ENCODE results near the gene LUC7L. TPM values are rescaled to one million over a fixed set of nuclear protein-coding genes. Genes with fewer than 3 reads are reported as not detected.

The LUC7L gene
- total RNA-seq, 1 donor from 2014 or later: 203 TPM

DNA sequence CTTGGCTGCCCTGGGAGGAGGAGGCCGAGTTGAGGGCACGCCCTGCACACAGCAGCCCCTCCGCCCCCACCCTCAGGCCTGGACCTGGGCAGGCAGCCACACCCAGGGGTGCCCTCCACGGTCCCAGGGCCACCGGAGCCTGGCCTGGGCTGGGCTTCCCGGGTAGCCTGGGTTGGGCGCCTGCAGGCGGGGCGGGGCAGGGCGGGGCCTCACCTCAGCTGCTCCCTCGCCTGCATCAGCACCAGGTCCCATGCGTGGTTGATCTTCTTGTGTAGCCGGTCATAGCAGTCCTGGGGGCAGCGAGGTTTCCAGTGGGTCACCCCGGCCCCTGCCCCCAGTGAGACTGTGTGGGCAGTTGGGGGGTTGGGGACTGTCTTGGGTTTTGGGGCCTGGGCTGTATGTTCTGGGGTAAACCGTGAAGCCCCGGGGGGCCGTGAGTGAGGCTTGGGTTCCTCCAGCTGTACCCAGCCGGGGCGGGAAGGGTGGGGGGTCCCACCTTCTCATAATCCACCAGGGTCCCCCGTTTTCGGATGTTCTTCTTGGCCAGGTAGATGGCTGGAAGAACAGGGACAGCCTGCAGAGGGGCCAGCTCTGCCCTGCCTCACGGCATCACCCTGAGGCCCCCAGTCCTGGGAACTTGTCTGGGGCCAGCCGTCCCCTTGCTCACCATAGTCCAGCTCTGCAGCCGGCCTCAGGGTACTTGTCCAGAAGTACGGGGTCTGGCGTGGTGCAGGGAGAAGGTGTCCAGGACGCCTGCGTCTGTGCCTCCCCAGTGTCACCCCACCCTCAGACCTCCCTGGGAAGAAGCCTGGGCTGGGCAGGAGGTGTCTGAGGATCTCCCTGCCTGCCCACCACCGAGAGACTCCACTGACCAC, 44.5 kb upstream of the LUC7L start:
- no peaks in the 10 kb centered on the region for H3K36me3 Mint-ChIP-seq
- peak overlapping the region; percentile 20 for H3K4me3 Mint-ChIP-seq
- no peak overlapping the region for H3K27ac Mint-ChIP-seq
- no peaks in the 10 kb centered on the region for H3K4me1 Mint-ChIP-seq
- peaks cover 43% of the 10 kb centered on the region for H3K27me3 Mint-ChIP-seq (ENCODE audit: low read depth)
- TF ChIP-seq, protein P1, sequence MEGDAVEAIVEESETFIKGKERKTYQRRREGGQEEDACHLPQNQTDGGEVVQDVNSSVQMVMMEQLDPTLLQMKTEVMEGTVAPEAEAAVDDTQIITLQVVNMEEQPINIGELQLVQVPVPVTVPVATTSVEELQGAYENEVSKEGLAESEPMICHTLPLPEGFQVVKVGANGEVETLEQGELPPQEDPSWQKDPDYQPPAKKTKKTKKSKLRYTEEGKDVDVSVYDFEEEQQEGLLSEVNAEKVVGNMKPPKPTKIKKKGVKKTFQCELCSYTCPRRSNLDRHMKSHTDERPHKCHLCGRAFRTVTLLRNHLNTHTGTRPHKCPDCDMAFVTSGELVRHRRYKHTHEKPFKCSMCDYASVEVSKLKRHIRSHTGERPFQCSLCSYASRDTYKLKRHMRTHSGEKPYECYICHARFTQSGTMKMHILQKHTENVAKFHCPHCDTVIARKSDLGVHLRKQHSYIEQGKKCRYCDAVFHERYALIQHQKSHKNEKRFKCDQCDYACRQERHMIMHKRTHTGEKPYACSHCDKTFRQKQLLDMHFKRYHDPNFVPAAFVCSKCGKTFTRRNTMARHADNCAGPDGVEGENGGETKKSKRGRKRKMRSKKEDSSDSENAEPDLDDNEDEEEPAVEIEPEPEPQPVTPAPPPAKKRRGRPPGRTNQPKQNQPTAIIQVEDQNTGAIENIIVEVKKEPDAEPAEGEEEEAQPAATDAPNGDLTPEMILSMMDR (IDR thresholded peaks at IDR 0.05; ENCODE audit: unreplicated experiment): no peak
- peak in 1 of 2 experiments; percentile 17 for DNase-seq (ENCODE audit: low spot score in 2 of 2, unreplicated experiment in 2 of 2)
- H3K9me3 Mint-ChIP-seq: no peaks in the 10 kb centered on the region

DNA sequence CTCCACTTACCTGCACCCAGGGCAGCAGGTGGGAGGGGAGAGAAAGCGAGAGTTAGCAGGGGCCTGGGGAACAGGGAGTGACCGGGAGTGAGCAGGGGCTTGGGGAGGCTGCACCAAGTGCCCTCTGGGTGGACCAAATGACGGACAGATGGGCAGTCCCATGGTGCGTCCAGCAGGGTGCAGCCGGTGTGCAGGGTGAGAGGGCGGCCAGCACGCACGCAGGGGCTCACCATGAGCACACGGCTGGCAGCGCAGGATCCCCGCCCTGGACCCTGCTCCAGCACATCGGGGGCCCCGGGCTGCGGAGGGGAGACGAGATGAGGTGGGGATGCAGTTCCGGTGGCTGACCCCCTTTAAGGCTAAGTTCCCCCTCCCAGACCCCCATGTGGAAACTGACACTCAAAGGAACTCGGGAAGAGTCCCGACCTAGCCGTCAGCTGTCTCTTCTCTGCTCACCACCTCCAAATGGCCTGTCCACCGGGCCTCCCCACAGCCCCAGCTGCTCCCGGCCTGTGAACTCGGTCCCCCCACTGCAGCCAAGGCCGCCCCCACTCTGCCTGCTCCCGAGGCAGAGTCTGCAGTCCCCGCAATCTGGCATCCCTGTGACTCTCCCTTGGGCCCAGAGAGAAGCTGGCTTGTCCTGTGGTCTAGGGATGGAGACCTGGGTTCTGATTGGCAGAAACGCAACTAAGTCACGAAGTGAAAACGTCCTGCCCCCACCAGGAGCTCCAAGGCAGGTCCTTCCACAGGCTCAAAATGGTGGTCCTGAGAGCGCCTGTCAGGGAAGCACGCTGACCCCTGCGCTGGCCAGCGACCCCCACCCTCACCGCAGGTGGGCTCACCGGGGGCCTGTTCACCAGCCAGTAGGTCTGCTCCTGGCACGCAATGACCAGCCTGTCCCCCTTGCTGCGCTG, 43.6 kb upstream of the LUC7L start:
- peak in 1 of 2 experiments; percentile 19 for DNase-seq (ENCODE audit: low spot score in 2 of 2, unreplicated experiment in 2 of 2)
- Mint-ChIP-seq H3K4me1 (peaks cover 2% of the 10 kb centered on the region), H3K27me3 (ENCODE audit: low read depth) (peaks cover 37% of the 10 kb centered on the region), H3K9me3 (no peaks in the 10 kb centered on the region), H3K4me3 (no peak overlapping the region), H3K27ac (no peak overlapping the region), H3K36me3 (no peaks in the 10 kb centered on the region)
- TF ChIP-seq, protein P1 (IDR thresholded peaks at IDR 0.05; ENCODE audit: unreplicated experiment): no peak

DNA sequence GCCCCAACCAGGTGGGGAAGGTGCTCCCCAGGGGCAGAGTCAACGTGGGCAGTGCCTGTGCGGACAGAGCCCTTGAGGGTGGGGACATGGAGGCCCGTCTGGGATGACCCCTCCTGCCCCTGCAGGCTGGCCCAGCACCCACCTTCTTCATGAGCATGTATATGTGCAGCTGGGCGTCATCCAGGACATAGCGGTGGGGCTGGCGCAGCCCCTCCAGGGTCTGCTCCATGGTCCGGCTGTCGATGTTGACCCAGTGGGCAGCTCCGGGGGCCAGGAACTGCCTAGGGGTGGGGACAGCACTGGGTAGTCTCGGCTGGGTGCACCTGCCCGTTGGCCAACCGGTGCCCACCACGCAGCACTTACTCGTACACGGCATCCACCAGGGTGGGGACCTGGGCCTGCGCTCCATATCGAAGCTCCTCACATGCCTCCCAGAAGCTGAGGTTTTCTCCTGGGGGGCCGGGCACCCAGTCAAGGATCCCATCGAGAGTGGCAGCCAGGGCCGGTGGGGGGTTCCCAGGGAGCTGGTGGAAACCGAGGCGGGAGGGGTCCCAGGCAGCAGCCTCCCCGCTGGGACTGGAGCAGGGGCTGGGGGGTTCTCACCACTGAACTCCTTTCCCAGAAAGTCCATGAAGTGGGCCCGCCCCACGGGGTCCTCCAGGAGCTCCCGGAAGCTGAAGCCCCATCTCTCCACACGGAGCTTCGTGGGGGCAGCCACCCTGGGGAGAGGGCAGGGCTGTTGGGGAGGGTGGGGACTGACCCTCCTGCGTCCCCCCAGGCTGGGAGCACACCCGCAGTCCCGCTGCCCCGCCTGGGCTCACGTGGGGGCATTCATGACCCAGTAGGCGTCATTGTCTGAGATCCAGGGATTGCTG, 41.4 kb upstream of the LUC7L start:
- Mint-ChIP-seq H3K27ac (no peak overlapping the region), H3K4me1 (peaks cover 2% of the 10 kb centered on the region), H3K9me3 (no peaks in the 10 kb centered on the region), H3K4me3 (no peak overlapping the region), H3K27me3 (ENCODE audit: low read depth) (peaks cover 23% of the 10 kb centered on the region), H3K36me3 (no peaks in the 10 kb centered on the region)
- no peak for DNase-seq (ENCODE audit: low spot score in 2 of 2, unreplicated experiment in 2 of 2)
- TF ChIP-seq, protein P1 (IDR thresholded peaks at IDR 0.05; ENCODE audit: unreplicated experiment): no peak

DNA sequence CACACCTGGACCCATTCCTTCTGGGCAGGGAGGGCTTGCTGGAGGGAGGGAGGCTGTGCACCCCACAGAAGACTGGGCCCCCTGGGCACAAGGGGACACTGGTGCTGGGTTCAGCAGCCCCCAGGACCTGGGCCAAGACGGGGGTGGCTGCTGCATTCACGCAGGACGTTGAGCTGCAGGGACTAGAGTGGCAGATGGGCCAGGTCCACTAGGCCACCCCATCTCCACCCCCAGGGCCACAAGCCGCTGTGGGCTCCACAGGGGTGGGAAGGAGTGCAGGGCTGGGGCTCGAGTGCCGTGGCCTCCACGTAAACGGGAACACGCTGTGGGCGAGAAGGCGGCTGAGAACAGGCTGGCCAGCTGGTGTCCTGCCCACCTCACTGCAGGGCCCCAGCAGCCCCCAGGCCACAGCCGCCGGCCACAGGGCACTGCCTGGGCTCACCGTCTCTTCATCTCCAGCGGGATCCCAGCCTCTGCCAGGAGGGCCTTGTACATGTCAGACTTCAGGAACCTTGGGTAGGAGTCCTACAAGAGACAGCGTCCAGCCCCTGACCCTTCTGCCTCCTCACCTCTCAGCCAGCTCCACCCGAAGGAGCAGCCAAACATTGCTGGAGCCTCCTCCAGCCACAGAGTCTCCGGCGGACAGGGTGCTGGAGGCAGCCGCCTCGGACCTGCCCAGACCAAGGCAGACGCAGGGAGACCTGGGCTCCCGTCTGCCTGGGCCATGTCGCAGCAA, 40.0 kb upstream of the LUC7L start:
- Mint-ChIP-seq H3K27me3 (ENCODE audit: low read depth) (peaks cover 12% of the 10 kb centered on the region), H3K4me1 (peaks cover 2% of the 10 kb centered on the region), H3K9me3 (no peaks in the 10 kb centered on the region), H3K36me3 (no peaks in the 10 kb centered on the region), H3K4me3 (no peak overlapping the region), H3K27ac (no peak overlapping the region)
- no peak for DNase-seq (ENCODE audit: low spot score in 2 of 2, unreplicated experiment in 2 of 2)
- TF ChIP-seq, protein P1 (IDR thresholded peaks at IDR 0.05; ENCODE audit: unreplicated experiment): no peak

All from mesothelial cell of epicardium (in vitro differentiated cells).